OCI-LY7 (cell line): Measurements from ENCODE around the gene SMARCAD1. TPM values are rescaled to one million over a fixed set of nuclear protein-coding genes. Genes with fewer than 3 reads are reported as not detected.

Experiments
- BruUV-seq: library from RNA; stranded (reverse); fragments of 400-500 nt; replicated peaks from 2 replicates; lab custom pipeline; 2021; lab: Mats Ljungman, UMichigan
- CTCF ChIA-PET: fragments of 300-600 bp; sonication (Branson Sonifier 250); formaldehyde crosslinking; loops from one replicate; lab custom pipeline; 2022; ENCODE audit warnings: antibody characterized with exemption; ENCODE audit not compliant: unreplicated experiment; lab: Charles Lee
- POLR2A ChIA-PET: fragments of 300-600 bp; sonication (Branson Sonifier 250); formaldehyde crosslinking; loops from one replicate; lab custom pipeline; 2022; ENCODE audit warnings: antibody characterized with exemption; lab: Charles Lee
- DNase-seq: peaks from one replicate; pipeline ENCODE4 v3.0.0-alpha.2; 2015; ENCODE audit warnings: low spot score
- H2AFZ ChIP-seq: fragments of 200-600 bp; sonication (generic), shearing (Covaris generic); 2 replicates; pipeline ENCODE4 v1.6.1; 2014; ENCODE audit warnings: mild to moderate bottlenecking, antibody characterized with exemption, low read length, moderate library complexity
- H3K27ac ChIP-seq: fragments of 200-600 bp; sonication (generic); 2 replicates; pipeline ENCODE4 v1.5.1; 2014; ENCODE audit warnings: mixed run types, low read depth, mild to moderate bottlenecking, moderate library complexity, low read length, inconsistent platforms; ENCODE audit not compliant: poor library complexity, severe bottlenecking
- H3K36me3 ChIP-seq: fragments of 200-600 bp; sonication (generic); 2 replicates; pipeline ENCODE4 v1.6.1; 2014; ENCODE audit warnings: mild to moderate bottlenecking, antibody characterized with exemption, low read length, moderate library complexity, mixed read lengths; ENCODE audit not compliant: insufficient read depth
- H3K4me1 ChIP-seq: fragments of 200-600 bp; sonication (generic); 2 replicates; pipeline ENCODE4 v1.5.1; 2014; ENCODE audit warnings: mild to moderate bottlenecking, low read length; ENCODE audit not compliant: insufficient read depth, poor library complexity, severe bottlenecking
- H3K4me2 ChIP-seq: fragments of 200-600 bp; sonication (generic); 2 replicates; pipeline ENCODE4 v1.6.1; 2014; ENCODE audit warnings: mild to moderate bottlenecking, low read length
- H3K4me3 ChIP-seq: fragments of 200-600 bp; sonication (generic); 2 replicates; pipeline ENCODE4 v1.5.1; 2014; ENCODE audit warnings: mild to moderate bottlenecking, low read depth, low read length; ENCODE audit not compliant: poor library complexity, severe bottlenecking
- H3K79me2 ChIP-seq: fragments of 200-600 bp; sonication (generic); 2 replicates; pipeline ENCODE4 v1.6.1; 2016; ENCODE audit warnings: low read depth, mild to moderate bottlenecking, low read length, moderate library complexity, mixed read lengths; ENCODE audit not compliant: insufficient read depth
- H3K9me2 ChIP-seq: fragments of 200-600 bp; sonication (generic); 2 replicates; pipeline ENCODE4 v1.6.1; 2016; ENCODE audit warnings: mild to moderate bottlenecking, low read length, mixed read lengths; ENCODE audit not compliant: insufficient read depth
- H3K9me3 ChIP-seq: fragments of 200-600 bp; sonication (generic); 2 replicates; pipeline ENCODE4 v1.6.1; 2014; ENCODE audit warnings: mild to moderate bottlenecking, mixed run types, low read length, mixed read lengths
- H4K20me1 ChIP-seq: fragments of 200-600 bp; sonication (generic); 2 replicates; pipeline ENCODE4 v1.6.1; 2014; ENCODE audit warnings: mild to moderate bottlenecking, antibody characterized with exemption, low read length, moderate library complexity, mixed read lengths; ENCODE audit not compliant: insufficient read depth
- EZH2phosphoT487 ChIP-seq: fragments of 200-600 bp; sonication (generic); IDR thresholded peaks from 2 replicates; pipeline ENCODE4 v1.6.1; 2018; ENCODE audit warnings: low read depth, borderline replicate concordance, mild to moderate bottlenecking, mixed run types, antibody characterized with exemption, low read length, moderate library complexity, mixed read lengths
- intact Hi-C: fragments of 100-400 bp; cut with micrococcal nuclease; formaldehyde crosslinking; loops from one replicate; pipeline ENCODE4 v1.10.0; 2022; ENCODE audit not compliant: unreplicated experiment
- total RNA-seq, 2 experiments: library from RNA; depleted of rRNA in 1 of 2; stranded (reverse); fragments of >200 nt in 1 of 2; shearing (Covaris generic) in 1 of 2; gene quantifications; 2 replicates each; pipeline ENCODE4 v1.2.3, GENCODE V29; 2014 to 2022
- TF ChIP-seq, protein P1 (sequence below): fragments of 200-600 bp; sonication (generic); conservative IDR thresholded peaks from 2 replicates; pipeline ENCODE4 v1.5.1; 2014; ENCODE audit warnings: mild to moderate bottlenecking, antibody characterized with exemption, low read length, moderate library complexity, mixed read lengths

SMARCAD1 gene
- total RNA-seq, 2 experiments from 2014 or later = 29.9 to 47.5 TPM

DNA sequence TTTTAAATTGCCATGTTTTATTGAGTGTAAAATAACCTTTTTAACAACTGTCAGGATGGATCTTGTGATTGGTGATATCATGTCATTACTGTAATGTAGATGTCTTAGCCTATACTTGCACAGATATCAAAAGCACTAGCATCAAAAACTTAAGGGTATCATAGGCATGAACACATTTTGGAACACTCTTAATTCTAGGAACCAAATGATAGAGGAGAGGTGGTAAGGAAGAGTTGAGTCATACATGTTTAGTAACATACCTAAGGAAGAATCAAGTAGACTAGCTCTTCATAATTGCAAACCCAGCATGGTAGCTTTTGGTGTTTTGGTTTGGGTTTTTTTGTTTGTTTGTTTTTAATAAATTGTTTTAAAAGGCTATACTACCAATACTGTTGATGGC is 43.4 kb downstream of the SMARCAD1 start:
- Histone ChIP-seq H3K4me3 (no peak overlapping the region), H3K79me2 (peaks cover 4% of the 10 kb centered on the region; the same call in 1 of the 2 replicates), H3K27ac (no peak overlapping the region), H3K4me1 (no peaks in the 10 kb centered on the region), H3K4me2 (no peak overlapping the region), H3K9me3 (no peaks in the 10 kb centered on the region), H3K36me3 (peaks cover 91% of the 10 kb centered on the region), H4K20me1 (no peaks in the 10 kb centered on the region), H3K9me2 (no peaks in the 10 kb centered on the region), H2AFZ (no peak overlapping the region)
- intact Hi-C loops = no loop called here
- POLR2A ChIA-PET = interaction anchor here (0.6 kb wide), 1 partner anchor 39 kb away, joined by 4 read pairs; no protein-coding TSS in a partner anchor
- TF ChIP-seq EZH2phosphoT487 = no peak
- TF ChIP-seq, protein P1, sequence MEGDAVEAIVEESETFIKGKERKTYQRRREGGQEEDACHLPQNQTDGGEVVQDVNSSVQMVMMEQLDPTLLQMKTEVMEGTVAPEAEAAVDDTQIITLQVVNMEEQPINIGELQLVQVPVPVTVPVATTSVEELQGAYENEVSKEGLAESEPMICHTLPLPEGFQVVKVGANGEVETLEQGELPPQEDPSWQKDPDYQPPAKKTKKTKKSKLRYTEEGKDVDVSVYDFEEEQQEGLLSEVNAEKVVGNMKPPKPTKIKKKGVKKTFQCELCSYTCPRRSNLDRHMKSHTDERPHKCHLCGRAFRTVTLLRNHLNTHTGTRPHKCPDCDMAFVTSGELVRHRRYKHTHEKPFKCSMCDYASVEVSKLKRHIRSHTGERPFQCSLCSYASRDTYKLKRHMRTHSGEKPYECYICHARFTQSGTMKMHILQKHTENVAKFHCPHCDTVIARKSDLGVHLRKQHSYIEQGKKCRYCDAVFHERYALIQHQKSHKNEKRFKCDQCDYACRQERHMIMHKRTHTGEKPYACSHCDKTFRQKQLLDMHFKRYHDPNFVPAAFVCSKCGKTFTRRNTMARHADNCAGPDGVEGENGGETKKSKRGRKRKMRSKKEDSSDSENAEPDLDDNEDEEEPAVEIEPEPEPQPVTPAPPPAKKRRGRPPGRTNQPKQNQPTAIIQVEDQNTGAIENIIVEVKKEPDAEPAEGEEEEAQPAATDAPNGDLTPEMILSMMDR = no peak
- BruUV-seq = no TSS peak
- CTCF ChIA-PET = no interaction called here
- DNase-seq = no peak

GRCh38 chr4:94253036-94253435 is 45.4 kb downstream of the SMARCAD1 start:
- TF ChIP-seq, protein P1 = no peak
- TF ChIP-seq EZH2phosphoT487 = no peak
- ChIA-PET CTCF (no interaction called here), POLR2A (interaction anchor here (1.0 kb wide), 1 partner anchor 15 kb away, joined by 3 read pairs; no protein-coding TSS in a partner anchor)
- H2AFZ ChIP-seq = no peak overlapping the region
- no peaks in the 10 kb centered on the region for H3K4me1 ChIP-seq
- peaks cover 4% of the 10 kb centered on the region; the same call in 1 of the 2 replicates for H3K79me2 ChIP-seq
- H3K36me3 ChIP-seq = peaks cover 91% of the 10 kb centered on the region
- no peaks in the 10 kb centered on the region for H4K20me1 ChIP-seq
- intact Hi-C loops = no loop called here
- H3K9me2 ChIP-seq = no peaks in the 10 kb centered on the region
- no peak overlapping the region for H3K4me2 ChIP-seq
- BruUV-seq = no TSS peak
- no peak overlapping the region for H3K27ac ChIP-seq
- no peak for DNase-seq
- H3K9me3 ChIP-seq = no peaks in the 10 kb centered on the region
- no peak overlapping the region for H3K4me3 ChIP-seq

DNA sequence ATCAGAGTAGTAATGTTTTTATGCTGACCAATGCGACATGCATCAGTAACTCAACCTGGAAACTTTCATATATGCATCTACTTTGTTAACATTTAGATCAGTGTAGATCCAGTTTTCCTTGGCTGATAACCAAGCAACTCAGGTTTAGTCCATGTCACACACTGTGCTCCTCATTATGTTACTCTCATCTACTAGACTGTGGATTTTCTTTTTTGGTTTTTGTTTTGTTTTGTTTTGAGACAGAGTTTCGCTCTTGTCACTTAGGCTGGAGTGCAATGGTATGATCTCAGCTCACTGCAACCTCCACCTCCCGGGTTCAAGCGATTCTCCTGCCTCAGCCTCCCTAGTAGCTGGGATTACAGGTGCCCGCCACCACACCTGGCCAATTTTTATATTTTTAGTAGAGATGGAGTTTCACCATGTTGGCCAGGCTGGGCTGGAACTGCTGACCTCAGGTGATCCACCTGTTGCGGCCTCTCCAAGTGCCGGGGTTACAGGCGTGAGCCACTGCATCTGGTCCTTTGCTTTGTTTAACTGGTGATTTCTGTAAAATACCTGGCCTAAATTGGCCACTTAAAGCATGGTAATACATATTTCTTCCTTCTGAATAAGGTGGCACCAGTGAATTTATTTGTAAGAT is 48.6 kb downstream of the SMARCAD1 start:
- intact Hi-C loops = no loop called here
- BruUV-seq = no TSS peak
- H3K27ac ChIP-seq = no peak overlapping the region

More for the DNA sequence above, 48.6 kb downstream of the SMARCAD1 start:
- no peaks in the 10 kb centered on the region for H3K9me2 ChIP-seq
- H3K4me3 ChIP-seq = no peak overlapping the region
- no peaks in the 10 kb centered on the region for H3K79me2 ChIP-seq
- DNase-seq = no peak
- CTCF ChIA-PET = no interaction called here
- TF ChIP-seq EZH2phosphoT487 = no peak
- TF ChIP-seq, protein P1 = no peak
- H2AFZ ChIP-seq = no peak overlapping the region
- POLR2A ChIA-PET = no interaction called here
- no peak overlapping the region for H3K4me2 ChIP-seq
- peaks cover 91% of the 10 kb centered on the region for H3K36me3 ChIP-seq
- no peaks in the 10 kb centered on the region for H4K20me1 ChIP-seq
- H3K4me1 ChIP-seq = no peaks in the 10 kb centered on the region
- H3K9me3 ChIP-seq = no peaks in the 10 kb centered on the region
